HG03521 (cell line): ENCODE results near the gene BID.
A peak's percentile ranks its signal among the peaks of the same experiment; 100 is the strongest.
"Not testable (repeated sequence)": the region's sequence is repeated elsewhere in the genome, so short reads cannot be mapped to it uniquely, and the experiment has no call there.

Experiments used
- ATAC-seq: cut with Tn5 transposase; IDR thresholded peaks from one replicate; pipeline ENCODE4 v1.9.1; 2021; ENCODE audit warnings: mild to moderate bottlenecking, moderate library complexity; ENCODE audit not compliant: unreplicated experiment

BID gene

DNA sequence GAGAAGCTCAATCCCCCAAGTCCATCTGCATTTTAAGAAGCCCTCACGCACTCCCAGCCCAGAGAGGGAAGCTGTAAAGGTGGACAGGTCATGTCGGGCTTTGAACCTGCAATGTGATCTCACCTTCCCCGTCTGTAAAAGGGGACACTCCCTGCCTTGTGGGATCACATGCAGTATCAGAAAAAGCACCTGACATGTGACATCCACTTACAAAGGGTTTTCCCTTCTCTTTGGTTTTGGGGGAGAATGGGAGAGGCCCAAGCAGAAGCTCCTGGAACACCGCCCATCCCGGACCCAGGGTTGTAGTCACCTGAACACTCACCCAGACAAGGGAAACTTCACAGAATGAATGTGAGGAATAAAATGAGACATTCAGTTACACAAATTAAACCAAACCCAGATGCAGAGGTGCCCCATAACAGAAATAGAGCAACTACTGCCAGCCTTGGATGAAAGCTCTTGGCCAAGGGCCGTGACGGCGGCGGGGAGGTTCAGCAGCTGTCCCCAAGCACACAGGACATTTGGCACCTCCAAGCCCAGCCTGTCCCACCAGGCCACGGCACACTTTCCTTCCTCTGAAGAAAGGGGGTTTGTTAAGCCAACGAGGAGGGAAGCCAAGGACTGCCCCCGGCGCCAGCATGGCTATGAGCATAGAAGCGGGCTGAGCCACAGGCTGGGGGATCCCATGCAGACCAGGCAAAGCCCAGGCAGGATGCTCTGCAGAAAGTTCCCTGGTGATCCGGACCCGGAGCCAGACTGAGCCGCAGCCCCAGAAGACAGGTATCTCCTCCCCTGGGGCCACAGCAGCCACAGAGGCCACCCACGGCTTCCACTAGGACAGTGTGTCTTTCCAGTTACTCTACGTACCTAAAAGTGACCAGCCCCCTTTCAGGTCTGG is 3.8 kb downstream of the BID start:
- ATAC-seq = no peak

DNA sequence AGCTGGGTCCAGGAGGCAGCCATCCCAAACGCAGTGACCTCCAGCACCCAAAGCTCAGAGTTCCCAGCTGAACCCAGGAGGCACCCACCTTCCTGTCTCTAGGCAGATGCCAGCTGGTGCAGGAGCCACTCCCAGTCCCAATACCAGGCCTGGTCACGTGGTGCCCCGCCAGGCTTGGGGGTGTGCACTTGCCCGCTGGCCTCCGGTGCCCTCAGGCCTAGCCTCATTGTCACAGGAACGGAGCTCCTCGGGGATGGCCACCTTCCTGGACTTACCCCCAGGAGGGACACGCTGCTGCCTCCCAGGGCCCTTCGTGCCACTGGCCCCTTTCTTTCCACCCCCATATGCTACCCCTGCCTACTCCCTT is 4.6 kb downstream of the BID start:
- no peak for ATAC-seq

DNA sequence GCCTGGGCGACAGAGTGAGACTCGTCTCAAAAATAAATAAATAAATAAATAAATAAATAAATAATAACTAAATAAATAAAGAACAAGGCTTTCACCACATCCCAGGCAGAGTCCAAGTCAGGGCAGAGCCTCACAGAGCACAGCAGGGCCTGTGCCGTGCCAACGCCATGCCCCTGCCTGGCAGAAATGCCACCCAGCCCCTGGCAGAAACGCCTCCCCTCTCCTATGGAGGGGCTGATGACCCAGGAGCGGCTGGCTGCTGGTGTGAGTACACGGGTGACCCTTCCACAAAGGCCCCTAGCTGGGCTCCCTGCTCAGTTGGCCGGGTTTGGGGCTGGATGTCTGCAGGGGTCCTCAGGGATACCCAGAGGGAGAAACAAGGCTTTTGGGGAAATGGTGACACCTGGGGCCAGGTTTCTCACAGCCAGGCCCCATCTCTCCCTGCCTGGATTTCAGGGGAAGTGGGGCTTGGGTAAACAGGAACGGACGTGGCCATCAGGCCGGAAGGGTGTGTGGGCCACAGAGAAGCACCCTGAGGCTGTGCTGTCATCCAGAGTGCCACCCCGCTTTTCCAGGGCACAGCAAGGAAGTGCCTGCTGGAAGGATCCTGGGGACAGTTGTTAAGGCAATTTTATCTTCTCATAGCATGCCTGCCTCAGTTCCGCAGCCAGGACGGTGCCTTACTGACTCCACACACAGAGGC is 5.1 kb downstream of the BID start:
- no peak for ATAC-seq

DNA sequence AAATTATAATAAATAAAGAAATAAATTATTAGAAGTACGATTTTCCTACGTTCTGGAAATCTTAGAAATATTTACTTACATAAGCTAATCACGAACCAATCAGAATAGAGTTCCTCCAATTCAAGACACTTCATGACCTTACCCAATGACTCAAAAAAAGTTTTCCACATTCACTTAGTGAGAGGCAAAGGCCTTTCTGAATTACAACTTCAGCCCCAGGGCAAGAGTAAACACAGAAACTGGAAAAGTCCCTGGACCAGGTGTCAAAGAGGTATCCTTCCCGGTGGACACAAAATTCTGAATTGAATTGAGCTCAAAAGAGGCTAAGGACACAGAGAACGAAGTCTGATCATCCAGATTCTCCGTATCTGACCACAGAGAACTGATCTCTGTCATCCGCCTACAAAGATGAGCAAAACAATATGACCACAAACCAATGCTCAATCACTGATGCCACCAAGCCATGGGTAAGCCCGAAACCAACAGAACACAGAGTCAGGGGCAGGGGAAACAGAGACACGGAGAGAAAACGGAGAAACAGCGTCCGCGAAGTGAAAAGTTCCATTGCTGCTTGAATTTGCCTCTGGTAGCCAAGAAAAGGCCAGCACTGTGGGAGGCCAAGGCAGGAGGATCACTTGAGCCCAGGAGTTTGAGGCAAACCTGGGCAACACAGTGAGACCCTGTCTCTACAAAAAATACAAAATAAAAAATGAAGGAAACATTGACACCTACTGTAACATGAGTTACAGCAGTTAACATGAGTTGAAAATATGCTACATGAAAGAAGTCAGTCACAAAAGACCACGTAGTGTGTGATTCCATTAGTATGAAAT is 6.8 kb downstream of the BID start:
- peak; percentile 70 for ATAC-seq

DNA sequence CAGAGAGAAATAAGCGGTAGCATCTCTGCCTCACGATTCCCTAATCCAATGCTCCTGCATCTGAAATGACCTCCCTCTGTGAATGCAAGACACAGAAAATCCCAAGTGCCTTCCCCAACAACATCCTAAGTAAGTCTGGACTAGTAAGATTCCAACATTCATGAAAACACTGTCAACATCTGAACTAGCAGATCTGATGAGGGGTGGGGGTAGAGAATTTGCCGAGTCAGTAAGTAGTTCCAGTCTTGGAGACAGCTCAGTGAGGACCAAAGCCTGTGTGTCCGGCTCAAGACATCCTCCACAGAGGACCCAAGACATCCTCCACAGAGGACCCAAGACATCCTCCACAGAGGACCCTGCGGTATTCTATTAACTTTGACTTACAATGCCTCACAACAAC is 9.4 kb downstream of the BID start:
- ATAC-seq = not testable (repeated sequence)

DNA sequence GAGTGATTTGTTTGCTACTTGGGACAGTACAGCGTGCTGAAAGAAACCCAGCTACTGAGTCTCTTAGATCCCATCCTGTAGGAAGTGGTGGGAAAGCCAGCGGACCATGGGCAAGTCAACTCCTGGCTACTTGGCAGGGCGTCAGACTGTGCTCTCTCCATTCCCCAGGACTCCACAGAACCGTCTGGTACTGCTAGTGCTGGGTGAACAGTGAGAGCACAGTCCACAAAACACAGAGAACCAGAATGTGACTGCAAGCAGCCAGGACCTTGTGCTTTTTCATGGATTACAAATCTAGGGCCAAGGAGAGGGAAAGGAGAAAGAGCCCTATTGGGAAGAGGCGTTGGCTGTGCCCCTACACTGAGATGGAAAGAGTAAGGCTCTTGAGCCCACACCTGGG is 10.2 kb downstream of the BID start:
- no peak for ATAC-seq

DNA sequence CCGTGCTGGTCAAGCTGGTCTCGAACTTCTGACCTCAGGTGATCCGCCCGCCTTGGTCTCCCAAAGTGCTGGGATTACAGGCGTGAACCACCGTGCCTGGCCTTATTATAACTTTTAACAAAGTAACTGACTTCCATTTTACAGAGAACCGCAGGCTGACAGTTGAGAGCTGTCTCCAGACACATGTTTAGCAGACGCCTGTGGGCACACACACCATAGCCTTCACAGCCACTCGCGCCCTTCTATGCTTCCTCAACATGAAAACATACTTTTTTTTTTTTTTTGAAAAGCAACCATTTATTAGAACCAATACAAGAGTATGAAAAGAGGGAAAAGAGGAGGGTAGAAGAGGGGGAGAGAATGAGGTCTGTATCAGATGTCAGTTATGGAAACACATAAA is 10.8 kb downstream of the BID start:
- ATAC-seq = not testable (repeated sequence)

DNA sequence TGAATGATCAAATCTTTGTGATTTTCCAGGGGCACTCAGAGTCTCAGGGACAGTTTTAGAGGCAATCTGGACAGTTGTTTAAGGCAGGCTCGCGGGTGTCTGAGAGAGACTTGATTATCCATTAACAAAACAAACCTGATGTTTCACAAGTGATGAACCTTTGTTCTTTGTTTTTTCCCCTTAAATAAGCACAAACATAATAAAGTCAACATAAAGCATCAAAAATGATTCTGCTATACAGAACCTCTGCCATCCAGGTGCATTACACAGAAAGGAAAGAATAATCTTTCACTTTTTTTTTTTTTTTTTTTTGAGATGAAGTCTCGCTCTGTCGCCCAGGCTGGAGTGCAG is 13.2 kb downstream of the BID start:
- no peak for ATAC-seq

DNA sequence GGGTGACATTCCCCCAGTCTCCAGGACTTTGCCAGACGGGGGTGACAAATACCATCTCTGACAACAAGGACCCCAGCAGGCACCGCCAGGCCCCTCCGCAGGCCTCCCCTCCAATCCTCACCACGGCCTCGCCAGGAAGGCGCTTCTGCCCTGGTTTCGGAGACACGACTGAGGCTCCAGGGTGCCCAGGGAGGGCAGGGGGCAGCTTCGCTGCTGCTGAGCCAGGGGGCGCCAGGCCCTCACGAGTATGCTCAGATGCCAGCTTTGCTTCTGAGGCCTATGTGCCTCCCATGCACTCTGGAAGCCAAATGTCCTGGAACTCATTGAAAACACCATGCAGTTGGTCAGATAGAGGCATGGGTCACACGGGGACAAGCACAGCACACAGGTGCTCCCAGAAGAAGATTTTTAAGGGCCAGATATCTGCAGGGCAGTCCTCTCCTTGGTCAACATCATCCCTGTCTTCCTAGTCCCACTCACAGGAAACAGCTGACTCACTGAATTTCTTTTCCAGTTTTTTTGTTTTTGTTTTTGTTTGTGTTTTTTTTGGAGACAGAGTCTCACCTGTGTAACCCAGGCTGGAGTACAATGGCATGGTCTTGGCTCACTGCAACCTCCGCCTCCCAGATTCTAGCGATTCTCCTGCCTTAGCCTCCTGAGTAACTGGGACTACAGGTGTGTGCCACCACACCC is 19.9 kb downstream of the BID start:
- ATAC-seq = no peak

DNA sequence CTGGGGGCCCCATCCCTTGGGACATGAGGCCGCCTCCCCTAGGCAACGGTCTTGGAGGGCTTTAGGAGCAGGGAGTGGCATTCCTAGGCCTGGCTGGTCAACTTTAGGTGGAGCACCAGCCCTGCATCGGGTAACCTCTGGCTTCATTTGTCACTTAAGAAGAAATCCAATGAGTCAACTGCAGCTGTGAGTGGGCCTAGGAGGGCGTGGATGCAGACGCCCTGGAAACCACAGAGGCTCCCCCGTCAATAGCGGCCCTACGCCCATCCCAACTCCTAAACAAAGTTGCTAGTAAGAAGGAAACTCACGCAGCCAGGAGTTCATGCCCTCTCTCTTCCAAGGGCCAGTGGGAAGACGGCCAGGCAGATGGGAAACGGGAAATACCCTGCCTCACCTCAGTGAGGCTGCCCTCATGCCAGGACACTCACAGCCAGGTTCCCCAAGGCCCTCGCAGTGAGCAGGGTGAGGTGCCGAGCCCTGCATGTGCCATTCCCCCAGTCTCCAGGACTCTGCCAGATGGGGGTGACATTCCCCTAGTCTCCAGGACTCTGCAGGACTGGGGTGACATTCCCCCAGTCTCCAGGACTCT is 20.8 kb downstream of the BID start:
- ATAC-seq = no peak

DNA sequence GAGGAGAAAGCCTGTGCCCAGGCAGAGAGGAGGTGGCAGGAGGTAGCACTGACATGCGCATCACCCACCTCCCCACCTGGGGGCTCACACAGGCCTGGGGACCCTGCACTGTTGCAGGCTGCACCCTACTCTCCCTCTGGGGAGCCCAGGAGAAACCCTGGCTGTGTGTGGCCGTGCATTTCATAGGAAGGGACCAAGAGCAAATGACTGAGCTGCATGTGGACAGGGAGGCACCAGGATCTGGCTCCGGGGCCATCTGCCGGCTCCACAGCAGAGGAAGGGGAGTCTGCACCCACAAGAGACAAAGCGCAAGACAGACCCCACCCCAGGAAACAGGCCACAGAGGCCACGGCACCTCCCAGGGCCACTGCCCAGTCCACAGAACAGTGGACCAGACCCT is 22.7 kb downstream of the BID start:
- ATAC-seq = no peak

DNA sequence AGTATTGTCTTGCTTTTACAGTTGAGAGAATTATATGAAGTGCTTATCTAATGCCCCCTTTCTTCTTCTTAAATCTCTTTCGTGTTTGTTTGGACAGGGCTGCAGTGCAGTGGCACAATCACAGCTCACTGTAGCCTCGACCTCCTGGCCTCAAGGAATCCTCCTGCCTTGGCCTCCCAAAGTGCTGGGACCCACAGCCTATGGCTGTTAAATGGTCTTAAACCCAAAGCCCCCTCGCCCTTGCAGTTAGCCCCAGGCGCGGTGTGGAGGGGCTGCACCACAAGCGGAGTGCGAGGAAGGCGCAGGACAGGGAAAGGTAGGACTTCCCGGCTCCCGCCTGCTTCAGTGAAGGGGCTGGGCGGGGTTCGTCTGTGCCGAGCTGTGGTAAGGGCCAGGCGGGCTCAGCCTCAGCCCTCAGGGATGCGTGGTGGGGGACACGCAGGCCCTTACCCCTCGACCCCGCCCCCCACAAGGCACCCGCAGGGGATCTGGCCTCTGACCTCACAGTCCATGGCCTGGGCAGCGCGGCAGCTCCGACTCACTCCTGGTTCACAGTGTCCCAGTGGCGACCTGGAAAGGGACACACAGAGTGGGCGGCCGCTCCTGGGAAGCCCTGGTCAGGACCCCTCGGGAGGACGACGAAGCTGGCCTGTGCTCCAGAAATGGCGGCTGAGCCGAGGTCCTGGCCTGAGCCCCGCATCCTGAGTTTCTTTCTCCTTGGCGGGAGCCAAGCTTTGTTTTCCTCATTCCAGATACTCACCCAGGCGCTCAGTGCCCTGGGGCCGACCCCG is 24.5 kb downstream of the BID start:
- ATAC-seq = no peak

DNA sequence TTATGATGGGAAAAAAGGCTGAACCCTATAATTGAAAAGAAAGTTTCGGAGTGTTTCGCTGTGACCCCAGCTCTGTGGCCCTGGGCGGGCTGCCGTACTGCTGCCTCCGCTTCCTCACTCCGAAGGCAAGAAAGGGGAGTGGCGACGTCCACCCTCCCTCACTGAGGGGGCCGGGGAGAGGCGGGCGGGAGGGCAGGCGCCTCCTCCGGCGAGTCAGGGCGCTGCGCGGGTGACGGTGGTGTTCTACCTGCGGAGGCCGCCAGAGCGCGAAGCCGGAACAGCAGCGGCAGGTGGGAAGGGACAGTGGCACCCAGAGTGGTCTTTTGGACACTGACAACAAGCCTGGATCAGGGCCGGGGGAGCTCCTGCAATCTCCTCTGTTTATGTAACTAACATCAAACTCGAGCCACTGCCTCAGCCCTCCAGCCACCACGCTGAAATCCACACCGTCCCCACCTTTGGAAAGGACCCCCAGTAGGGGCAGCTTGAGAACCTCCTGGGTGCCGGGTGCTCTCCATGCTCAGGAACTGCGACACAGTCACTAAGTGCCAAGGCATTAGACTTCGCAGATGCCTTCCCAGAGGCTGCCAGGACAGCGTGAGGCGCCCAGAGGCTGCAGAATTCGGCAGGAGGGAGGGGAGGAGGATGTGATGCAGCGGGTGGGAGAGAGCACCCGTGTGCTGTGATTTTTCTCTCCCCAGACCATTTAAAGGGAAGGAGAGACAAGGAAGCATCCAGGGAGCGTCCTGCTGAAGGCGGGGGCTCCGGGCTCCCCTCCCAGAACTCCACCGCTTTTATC is 25.5 kb downstream of the BID start:
- ATAC-seq = no peak

DNA sequence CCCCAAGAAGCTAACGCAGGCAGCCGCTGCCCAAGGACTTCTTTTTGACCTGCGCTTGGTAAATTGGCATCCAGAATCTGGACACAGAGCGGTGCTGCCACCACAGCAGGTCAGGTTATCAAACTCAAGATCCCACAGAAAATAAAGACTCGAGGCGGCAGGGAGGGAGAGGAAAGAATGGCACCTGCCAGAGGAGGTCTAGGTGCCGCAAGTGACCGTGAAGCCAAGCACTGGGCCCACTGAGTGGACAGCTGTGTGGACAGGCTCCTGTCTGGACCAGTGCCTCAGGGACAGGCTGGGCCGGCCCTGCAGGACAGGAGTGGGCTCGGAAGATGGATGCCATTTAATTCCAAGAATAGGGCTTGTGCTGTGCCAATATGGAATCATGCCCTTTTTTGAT is 27.4 kb downstream of the BID start:
- no peak for ATAC-seq

DNA sequence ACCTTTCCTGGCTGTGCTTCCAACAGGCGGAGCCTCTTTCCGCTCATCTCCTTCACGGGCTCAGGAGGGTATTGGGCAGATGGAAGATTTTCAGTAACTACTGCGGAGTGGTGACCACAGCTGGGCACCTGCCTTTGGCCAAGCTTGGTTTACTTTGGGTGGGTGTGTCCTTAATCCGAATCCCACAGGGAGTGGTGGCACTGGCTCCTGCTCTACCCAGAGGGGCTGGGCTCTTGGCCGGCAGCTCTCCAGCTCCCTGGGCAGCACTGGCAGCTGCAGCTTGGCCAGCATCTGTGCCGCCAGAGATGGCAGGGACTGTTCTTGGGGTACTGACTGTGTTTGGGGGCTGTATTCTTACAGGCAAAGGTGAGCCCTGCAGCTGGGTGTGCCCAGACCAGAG is 29.8 kb downstream of the BID start:
- ATAC-seq = no peak

DNA sequence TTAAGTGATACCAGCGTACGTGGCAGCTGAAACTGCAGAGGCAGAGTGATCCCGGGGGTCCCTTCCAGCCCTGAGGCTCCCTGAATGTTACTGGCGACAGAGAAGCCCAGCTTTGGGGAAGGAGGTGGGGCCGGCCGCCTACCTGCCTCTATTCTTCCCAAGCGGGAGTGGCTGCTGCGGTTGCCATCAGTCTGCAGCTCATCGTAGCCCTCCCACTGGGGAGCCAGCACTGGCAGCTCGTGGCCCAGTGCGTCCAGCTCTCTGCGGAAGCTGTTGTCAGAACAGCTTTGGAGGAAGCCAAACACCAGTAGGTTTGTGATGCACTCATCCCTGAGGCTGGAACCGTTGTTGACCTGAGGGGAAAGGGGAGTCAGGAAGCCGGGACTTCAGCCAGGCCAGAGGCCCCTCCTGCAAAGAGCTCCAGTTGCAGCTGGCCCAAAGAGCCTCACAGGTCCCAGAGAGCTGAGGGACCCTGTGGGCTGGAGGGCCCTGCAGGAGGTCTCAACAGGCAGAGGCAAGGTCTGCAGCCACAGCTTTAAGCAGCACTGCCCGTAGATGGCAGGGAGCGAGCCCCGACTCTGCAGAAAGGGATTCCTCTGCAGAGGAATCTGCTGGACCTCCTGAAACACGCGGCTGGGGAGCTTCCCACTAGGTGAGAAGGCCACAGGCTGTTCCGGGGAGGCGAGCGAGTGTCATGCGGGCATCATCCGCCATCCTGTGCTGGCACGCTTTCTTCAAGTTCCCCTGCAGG is 30.4 kb downstream of the BID start:
- no peak for ATAC-seq

DNA sequence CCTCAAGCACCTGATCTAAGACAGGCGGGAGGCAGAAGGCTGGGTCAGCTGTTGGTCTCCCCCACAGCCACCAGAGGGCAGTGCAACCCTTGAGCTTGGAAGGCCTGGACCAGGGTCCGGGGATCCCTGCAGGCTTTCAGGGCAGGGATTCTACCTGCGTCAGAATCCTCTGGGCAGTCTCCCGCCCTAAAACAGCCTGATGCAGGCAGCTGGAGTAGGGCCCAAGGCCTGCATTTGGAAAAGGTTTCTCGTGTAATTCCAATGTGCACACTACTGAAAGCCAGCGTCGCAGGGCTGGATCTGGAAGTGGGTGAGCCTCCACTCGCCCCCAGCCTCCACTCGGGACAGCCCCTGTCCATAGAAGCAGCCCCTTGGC is 31.8 kb downstream of the BID start:
- no peak for ATAC-seq

DNA sequence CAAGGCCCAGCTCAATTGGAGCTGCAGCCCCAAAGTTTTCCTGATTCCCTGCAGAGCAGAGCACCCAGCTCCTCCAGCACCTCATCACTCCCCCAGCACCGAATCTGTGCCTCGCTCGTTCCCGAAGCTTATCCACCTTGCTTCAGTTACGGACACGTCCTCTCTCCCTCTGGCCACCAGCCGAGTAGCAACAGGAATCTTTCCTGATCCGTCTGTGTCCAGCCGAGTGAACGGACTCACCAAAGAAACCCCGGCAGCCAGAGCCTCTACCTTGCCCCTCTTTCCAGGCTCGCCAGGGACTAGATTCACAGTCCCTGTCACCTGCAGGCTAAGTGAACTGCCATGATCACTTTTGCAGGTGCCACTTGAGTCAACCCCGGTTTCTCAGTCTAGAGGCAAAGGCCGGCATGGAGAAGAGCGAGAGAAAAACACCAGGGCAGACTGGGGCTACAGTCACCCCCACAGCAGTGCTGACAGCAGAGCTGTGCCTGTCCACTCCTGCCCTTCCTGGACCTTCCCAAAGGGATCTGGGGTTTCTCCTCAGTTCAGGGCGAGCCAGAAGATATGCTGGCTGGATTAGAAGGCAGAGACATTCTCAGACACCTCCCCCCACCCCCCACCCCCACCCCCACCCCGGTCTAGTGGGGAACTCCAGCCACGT is 32.3 kb downstream of the BID start:
- no peak for ATAC-seq
